Tibial nerve (tissue), 4 donors: Measurements from ENCODE around the gene AKAP6. TPM values are rescaled to one million over a fixed set of nuclear protein-coding genes. Genes with fewer than 3 reads are reported as not detected.

ENCODE experiments used
- DNase-seq, 2 donors: peaks; one replicate each; pipeline ENCODE4 v3.0.0-alpha.2; 2019; ENCODE audit warnings: low spot score in 2 of 2
- H3K27ac ChIP-seq, 4 donors: fragments of 200-600 bp; sonication (generic) in 3 of 4; one replicate each; pipeline ENCODE4 v1.5.1; 2017 to 2019; ENCODE audit warnings: mild to moderate bottlenecking in 1 of 4
- H3K27me3 ChIP-seq, 2 donors: fragments of 200-600 bp; sonication (generic) in 1 of 2; one replicate each; pipeline versions ENCODE4 v1.5.1 to v1.6.0; 2017 to 2019
- H3K36me3 ChIP-seq, 3 donors: fragments of 200-600 bp; sonication (generic); one replicate each; pipeline ENCODE4 v1.5.1; 2018 to 2019
- H3K4me1 ChIP-seq, 4 donors: fragments of 200-600 bp; sonication (generic) in 3 of 4; one replicate each; pipeline ENCODE4 v1.5.1; 2017 to 2019
- H3K4me3 ChIP-seq, 4 donors: fragments of 200-600 bp; sonication (generic) in 3 of 4; one replicate each; pipeline ENCODE4 v1.5.1; 2017 to 2019; ENCODE audit warnings: mild to moderate bottlenecking in 1 of 4, moderate library complexity in 1 of 4
- H3K9me3 ChIP-seq, 4 donors: fragments of 200-600 bp; sonication (generic) in 3 of 4; one replicate each; pipeline ENCODE4 v1.5.1; 2017 to 2019
- CTCF ChIP-seq, 5 experiments: fragments of 200-600 bp in 3 of 5; fragments of 450-650 bp in 2 of 5; sonication (generic) in 3 of 5; IDR thresholded peaks; one replicate each; pipeline ENCODE4 v1.5.1; 2016 to 2019; ENCODE audit warnings: antibody characterized with exemption in 5 of 5, mild to moderate bottlenecking in 3 of 5, moderate library complexity in 2 of 5
- EP300 ChIP-seq, 2 donors: sonication (generic); formaldehyde crosslinking; IDR thresholded peaks; one replicate each; pipeline ENCODE4 v1.6.1; 2017; ENCODE audit warnings: antibody characterized with exemption in 2 of 2, mild to moderate bottlenecking in 1 of 2
- POLR2A ChIP-seq, 2 donors: fragments of 450-650 bp; IDR thresholded peaks; one replicate each; pipeline ENCODE4 v1.6.1; 2017; ENCODE audit warnings: antibody characterized with exemption in 2 of 2, mild to moderate bottlenecking in 2 of 2, moderate library complexity in 2 of 2
- WGBS, 2 donors: methylation state at CpG; one replicate each; pipeline ENCODE4 v1.1.5; 2018; 5-methylcytosine and 5-hydroxymethylcytosine counted together
- total RNA-seq, 4 donors: library from RNA; depleted of rRNA; stranded (reverse); fragments of >200 nt; gene quantifications; one replicate each; pipeline ENCODE4 v1.1.0, GENCODE V29; 2016

Gene AKAP6
- total RNA-seq, 4 donors from 2014 or later, result 2.1 to 10.7 (median 5.2) TPM

- peaks cover 0 to 7% (median 2%) of the 10 kb centered on the region in 4 donors for H3K4me1 ChIP-seq
- H3K27ac ChIP-seq, result no peak overlapping the region
- H3K27me3 ChIP-seq, result no peaks in the 10 kb centered on the region
- TF ChIP-seq POLR2A (IDR thresholded peaks at IDR 0.05) (no peak), EP300 (IDR thresholded peaks at IDR 0.05) (no peak)
- no peaks in the 10 kb centered on the region for H3K36me3 ChIP-seq
- no peaks in the 10 kb centered on the region for H3K9me3 ChIP-seq
- no peak for DNase-seq
- no peak overlapping the region for H3K4me3 ChIP-seq
- WGBS, 2 donors, result 61 to 79% methylated on average over 7 of the region's 7 CpGs
Observed at GRCh38 chr14:32571995-32572866, 243.1 kb downstream of the AKAP6 start.

- DNase-seq, result no peak
- Histone ChIP-seq H3K4me3 (no peak overlapping the region), H3K27ac (no peak overlapping the region), H3K9me3 (no peaks in the 10 kb centered on the region), H3K27me3 (no peaks in the 10 kb centered on the region), H3K4me1 (peaks cover 0 to 7% (median 2%) of the 10 kb centered on the region in 4 donors), H3K36me3 (no peaks in the 10 kb centered on the region)
- TF ChIP-seq CTCF (IDR thresholded peaks at IDR 0.05) (no peak), POLR2A (IDR thresholded peaks at IDR 0.05) (no peak), EP300 (IDR thresholded peaks at IDR 0.05) (no peak)
Observed at GRCh38 chr14:32572867-32573150, 243.7 kb downstream of the AKAP6 start.

GRCh38 chr14:32574269-32574668, 245.2 kb downstream of the AKAP6 start:
- no peak overlapping the region for H3K27ac ChIP-seq
- no peak for TF ChIP-seq CTCF (IDR thresholded peaks at IDR 0.05)
- no peak for TF ChIP-seq POLR2A (IDR thresholded peaks at IDR 0.05)
- no peak for TF ChIP-seq EP300 (IDR thresholded peaks at IDR 0.05)
- H3K9me3 ChIP-seq, result no peaks in the 10 kb centered on the region
- no peak overlapping the region for H3K4me3 ChIP-seq
- WGBS, 2 donors, result 64 to 81% methylated on average over 2 of the region's 2 CpGs
- no peaks in the 10 kb centered on the region for H3K36me3 ChIP-seq
- H3K27me3 ChIP-seq, result no peaks in the 10 kb centered on the region
- no peak for DNase-seq
- H3K4me1 ChIP-seq, result peaks cover 0 to 7% (median 2%) of the 10 kb centered on the region in 4 donors

- H3K27me3 ChIP-seq, result no peaks in the 10 kb centered on the region
- no peaks in the 10 kb centered on the region for H3K36me3 ChIP-seq
- H3K4me3 ChIP-seq, result peak overlapping the region in 2 of 4 donors; percentile 1 to 30
- peaks cover 0 to 7% (median 2%) of the 10 kb centered on the region in 4 donors for H3K4me1 ChIP-seq
- DNase-seq, result peak in 1 of 2 donors; percentile 68
- no peak for TF ChIP-seq EP300 (IDR thresholded peaks at IDR 0.05)
- peak; percentile 85 to 95 (median 91) for TF ChIP-seq CTCF (IDR thresholded peaks at IDR 0.05)
- 6 to 8% methylated on average over 6 of the region's 6 CpGs for WGBS, 2 donors
- no peaks in the 10 kb centered on the region for H3K9me3 ChIP-seq
- peak overlapping the region in 1 of 4 donors; percentile 59 for H3K27ac ChIP-seq
Observed at GRCh38 chr14:32576088-32576795, 247.1 kb downstream of the AKAP6 start.

- DNase-seq, result no peak
- Histone ChIP-seq H3K4me3 (no peak overlapping the region), H3K9me3 (no peaks in the 10 kb centered on the region), H3K27me3 (no peaks in the 10 kb centered on the region), H3K27ac (no peak overlapping the region), H3K36me3 (no peaks in the 10 kb centered on the region), H3K4me1 (peaks cover 0 to 7% (median 2%) of the 10 kb centered on the region in 4 donors)
- 83 to 85% methylated on average over 2 of the region's 2 CpGs for WGBS, 2 donors
- TF ChIP-seq CTCF (IDR thresholded peaks at IDR 0.05), result no peak
- TF ChIP-seq EP300 (IDR thresholded peaks at IDR 0.05), result no peak
Observed at GRCh38 chr14:32576977-32577376, 247.9 kb downstream of the AKAP6 start.
